HG03066 (cell line): ENCODE measurements around the gene STAP2.

Experiments
- ATAC-seq: cut with Tn5 transposase; IDR thresholded peaks from one replicate; pipeline ENCODE4 v1.9.1; 2021; ENCODE audit warnings: low read depth; ENCODE audit not compliant: unreplicated experiment

The STAP2 gene

GRCh38 chr19:4371247-4372164, 32.9 kb upstream of the STAP2 start:
- no peak for ATAC-seq

- no peak for ATAC-seq
Measured at GRCh38 chr19:4370418-4371041, 31.9 kb upstream of the STAP2 start.

- ATAC-seq: peak; percentile 33
Measured at GRCh38 chr19:4369888-4370260, 31.2 kb upstream of the STAP2 start.

- peak; percentile 59 for ATAC-seq
Measured at GRCh38 chr19:4369109-4369887, 30.7 kb upstream of the STAP2 start.

DNA sequence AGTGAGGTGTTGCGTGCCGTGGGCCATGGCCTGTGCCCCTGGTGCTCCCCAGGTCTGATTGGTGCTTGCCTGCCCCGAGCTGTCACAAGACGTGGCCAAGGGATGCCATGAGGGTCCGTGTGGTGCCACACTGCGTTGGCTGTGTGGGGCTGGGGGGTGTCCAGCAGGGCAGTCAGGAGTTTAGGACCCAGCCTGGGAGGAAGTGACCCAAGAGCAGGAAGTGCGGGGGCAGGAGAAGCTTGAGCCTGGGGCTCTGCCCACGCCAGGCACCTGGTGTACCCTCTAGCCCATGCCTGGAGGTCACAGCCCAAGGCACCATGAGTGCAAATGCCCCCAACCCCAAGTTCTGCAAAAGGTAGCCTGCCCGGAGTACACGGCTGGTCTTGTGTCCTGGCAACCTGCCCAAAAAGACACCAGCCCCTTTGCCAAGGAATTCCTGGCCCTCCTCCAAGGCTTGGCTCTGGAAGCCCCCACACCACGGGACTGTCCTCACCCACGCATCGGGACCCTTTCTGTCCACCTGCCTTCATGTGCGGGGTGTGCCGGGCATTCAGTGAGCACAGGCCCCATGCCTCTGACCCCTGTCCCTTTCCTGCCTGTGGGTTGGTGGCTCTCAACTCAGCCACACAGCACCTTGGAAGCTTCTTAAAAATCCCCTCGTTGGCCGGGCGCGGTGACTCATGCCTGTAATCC, 29.6 kb upstream of the STAP2 start:
- no peak for ATAC-seq

DNA sequence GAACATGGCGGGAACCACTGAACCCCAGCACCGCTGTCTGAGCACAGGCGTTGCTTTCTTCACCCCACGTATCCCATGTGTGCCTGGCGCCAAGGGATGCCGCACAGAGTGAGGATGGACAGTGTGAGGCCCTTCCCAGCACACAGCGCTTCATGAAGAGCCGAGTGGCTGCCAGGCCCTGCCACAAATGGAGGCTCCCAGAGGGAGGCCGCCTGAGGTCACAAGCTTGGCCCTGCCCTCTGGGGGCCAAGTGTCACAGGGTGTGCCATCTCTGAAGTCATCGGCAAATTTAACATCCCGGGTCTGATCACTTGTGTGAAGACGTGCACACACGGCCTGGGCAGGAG, 29.1 kb upstream of the STAP2 start:
- ATAC-seq: no peak

DNA sequence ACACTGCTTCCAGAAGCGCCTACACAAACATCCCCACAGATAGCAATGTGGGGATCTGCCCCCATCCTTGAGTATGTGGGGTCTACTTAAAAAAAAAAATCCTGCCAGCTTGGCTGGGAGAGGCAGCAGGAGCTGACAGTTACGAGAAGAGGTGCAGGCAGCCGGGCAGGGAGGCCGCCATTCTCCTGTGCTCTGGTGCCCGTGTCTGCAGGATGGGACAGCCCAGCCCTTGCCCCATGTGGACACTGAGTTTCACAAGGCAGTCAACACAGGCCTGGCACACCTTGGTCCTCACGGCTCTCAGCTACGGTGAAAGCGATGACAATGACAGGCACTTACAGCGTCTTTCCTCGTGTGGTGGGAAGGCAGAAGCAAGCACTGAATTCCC, 28.7 kb upstream of the STAP2 start:
- no peak for ATAC-seq

DNA sequence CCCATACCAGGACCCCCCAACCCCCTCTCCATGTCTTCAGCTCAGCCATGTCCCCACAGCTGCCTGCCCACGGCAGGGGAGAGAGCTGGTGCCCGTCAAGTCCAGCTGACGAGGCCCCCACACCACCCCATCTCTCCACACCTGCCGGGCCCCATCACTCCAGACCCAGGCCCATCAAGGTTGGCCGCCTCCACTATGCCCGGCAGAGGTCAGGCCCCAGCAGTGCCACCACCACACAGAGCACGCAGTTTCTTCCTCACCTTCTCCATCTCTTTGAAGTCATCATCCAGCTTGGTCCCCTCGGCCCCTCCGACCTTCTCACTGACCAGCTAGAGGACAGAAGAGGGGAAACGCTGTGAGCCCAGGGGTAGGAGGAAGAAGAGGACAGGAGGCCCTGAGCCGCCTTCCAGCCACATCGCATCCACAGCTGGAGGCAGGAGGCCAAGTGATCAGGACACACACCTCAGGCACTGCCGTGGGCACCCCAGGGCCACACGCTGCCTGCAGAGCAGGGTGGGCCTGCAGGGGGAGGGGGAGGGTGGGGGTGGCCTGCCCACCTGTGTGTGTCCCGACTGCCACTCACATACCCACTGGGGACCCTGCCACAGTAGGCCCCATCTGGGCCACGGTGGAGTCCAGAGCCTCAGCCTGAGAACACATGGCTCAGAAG, 28.2 kb upstream of the STAP2 start:
- ATAC-seq: no peak

DNA sequence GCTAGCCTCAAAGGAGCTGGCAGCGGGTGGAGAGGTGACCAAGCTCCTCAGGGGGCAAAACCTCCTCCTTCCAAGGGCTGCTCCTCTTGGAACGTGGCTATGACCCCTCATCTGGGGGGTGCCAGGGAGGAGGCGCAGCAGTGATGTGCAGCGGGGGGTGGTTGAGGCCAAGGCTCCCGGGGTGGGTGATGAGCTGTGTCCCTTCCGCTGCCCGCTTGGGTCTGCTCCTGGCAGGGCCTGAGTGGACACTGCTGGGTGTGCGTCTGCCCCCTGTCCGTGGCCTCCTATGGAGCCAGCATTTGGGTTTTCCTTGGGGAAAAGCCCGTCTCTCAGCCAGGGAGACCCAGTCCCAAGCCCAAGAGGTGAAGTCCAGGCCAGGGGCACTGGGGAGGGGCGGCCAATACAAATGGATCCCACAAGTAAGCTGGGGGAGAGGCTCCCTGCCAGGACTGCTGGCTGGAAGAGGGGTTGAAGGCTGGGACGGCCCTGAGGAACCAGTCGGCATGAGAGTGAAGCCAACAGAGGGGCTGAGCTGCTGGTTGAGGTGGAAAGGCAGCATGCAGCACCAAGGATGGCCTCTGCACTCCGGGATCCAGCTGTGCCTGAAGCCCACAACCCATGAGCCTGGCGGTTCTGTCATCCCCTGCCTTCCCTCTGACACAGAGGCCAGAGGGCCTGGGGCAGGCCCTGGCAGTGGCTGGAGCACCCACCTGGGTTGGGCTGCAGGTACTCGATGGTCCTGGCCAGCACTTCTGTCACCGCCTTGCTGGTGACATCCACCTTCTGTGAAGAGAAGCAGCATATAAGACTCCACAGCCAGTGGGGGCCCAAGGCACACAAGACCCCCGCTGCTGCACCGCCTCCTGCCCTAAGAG, 27.4 kb upstream of the STAP2 start:
- no peak for ATAC-seq

DNA sequence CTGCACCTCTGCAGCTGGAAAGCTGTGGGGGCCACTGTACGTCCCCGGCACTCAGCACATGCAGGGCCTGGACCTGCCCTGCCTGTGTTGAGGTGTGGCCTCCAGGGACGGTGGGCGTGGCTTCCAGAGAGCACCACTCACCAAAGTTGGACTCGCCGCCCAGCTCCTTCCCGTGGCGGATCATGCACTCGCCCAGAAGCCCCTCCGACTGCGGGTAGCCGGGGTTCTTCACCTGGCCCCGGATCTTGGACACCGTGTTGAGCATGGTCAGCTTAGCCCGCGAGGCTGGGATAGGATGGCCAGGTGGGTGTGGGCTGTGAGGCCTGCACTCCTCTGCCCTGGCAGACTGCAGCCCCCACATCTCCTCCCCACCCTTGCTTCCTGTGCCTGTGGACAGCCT, 26.7 kb upstream of the STAP2 start:
- ATAC-seq: no peak

GRCh38 chr19:4363571-4364304, 25.1 kb upstream of the STAP2 start:
- ATAC-seq: no peak

GRCh38 chr19:4362831-4363545, 24.4 kb upstream of the STAP2 start:
- no peak for ATAC-seq

DNA sequence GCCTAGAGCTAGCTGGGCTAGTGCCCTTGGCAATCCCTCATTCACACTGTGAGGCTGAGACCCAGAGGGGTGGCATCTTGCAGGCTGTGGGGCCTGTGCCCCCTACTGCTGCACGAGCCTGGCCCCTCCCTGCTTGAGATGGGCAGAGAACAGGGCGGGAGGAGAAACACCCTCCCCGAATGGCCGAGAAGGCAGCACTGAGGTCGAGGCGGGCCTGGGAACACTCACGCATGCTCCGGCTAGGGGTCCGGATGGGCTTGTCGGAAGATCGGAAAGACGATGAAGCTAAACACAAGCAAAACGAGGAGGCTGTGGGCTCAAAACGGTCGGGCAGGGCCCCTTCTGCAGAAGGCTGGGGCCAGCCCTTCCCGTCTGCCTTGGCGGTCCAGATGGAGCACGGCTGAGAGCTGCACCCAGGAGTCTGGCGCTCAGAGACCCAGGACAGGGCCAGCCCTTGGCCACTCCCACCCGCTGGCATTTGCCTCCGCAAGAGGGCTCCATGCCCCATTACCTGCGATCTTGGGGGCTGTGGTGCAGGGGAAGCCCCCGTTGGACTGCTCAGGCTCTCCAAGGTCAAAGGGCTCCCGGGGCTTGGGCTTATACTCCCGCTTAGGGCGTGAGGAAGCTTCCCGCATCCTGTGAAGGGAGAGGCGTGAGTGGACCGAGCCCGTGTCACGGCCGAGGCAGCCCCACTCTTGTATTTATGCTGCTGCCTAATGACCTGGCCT, 23.6 kb upstream of the STAP2 start:
- no peak for ATAC-seq

DNA sequence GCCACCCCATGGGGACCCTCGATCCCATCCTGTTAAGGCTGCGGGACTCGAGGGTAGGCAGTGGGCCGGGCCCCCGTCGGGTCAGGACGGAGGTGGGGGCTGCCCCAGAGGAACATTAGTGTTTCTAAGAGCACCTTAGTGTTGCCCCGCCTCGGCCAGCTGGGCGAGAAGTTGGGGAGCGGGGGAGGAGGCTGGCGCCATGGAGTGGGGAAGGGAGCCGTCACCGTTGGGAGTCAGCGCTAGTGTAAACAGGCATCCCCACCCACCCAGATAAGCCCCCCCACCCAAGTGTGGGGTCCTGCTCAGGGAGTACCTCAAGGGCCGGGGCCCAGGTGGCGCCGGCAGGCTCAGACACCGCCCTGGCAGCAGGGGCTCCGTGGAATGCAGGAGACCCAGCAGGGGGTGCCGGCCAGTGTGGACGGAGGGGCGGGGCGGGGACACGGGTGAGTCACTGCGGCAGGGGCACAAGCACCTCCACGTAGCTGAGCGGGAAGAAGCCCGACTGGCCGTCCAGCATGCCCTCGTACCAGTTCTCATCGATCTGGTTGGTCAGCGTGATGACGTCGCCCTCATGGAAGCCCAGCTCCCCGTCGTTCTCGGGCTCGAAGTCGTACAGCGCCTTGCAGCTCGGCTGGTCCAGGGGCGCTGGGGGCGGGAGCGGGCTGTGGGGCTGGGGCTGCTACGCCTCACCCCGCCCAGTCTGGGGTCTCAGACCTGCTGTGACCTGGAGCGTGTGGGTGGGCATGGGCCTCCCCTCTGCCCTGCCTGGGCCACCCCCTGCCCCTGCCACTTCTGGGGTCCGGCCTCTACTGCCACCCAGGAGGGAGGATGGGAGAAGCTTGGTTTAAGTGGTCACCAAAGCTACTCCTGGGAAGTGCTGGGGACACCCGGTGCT, 22.8 kb upstream of the STAP2 start:
- no peak for ATAC-seq

- no peak for ATAC-seq
Measured at GRCh38 chr19:4360641-4361151, 22.1 kb upstream of the STAP2 start.

- ATAC-seq: no peak
Measured at GRCh38 chr19:4360081-4360569, 21.5 kb upstream of the STAP2 start.
